Ovary (tissue), 9 donors: ENCODE measurements around the gene GAL3ST2. TPM values are rescaled to one million over a fixed set of nuclear protein-coding genes. Genes with fewer than 3 reads are reported as not detected.
"Not testable (repeated sequence)": the region's sequence is repeated elsewhere in the genome, so short reads cannot be mapped to it uniquely, and the experiment has no call there.

Experiments used
- DNase-seq, 5 donors: peaks; one replicate each; pipeline ENCODE4 v3.0.0-alpha.2; 2019 to 2020
- H3K27ac ChIP-seq, 2 donors: fragments of 200-600 bp; one replicate each; pipeline versions ENCODE4 v1.5.1 to v1.8.0; 2019 to 2022
- H3K27me3 ChIP-seq: fragments of 200-600 bp; one replicate; pipeline ENCODE4 v1.8.0; 2022
- H3K36me3 ChIP-seq: fragments of 200-600 bp; sonication (generic); one replicate; pipeline ENCODE4 v1.5.1; 2019
- H3K4me1 ChIP-seq: one replicate; pipeline ENCODE4 v1.8.1; 2013; ENCODE audit warnings: mild to moderate bottlenecking, moderate library complexity; ENCODE audit not compliant: insufficient read depth
- H3K4me3 ChIP-seq: fragments of 200-600 bp; sonication (generic); one replicate; pipeline ENCODE4 v1.5.1; 2017
- H3K9me3 ChIP-seq, 2 donors: fragments of 200-600 bp in 1 of 2; sonication (generic) in 1 of 2; one replicate each; pipeline versions ENCODE4 v1.5.1 to v1.8.1; 2013 to 2019; ENCODE audit warnings: mild to moderate bottlenecking in 1 of 2, moderate library complexity in 1 of 2
- EP300 ChIP-seq: sonication (generic); formaldehyde crosslinking; IDR thresholded peaks from one replicate; pipeline ENCODE4 v1.6.1; 2017; ENCODE audit warnings: antibody characterized with exemption
- POLR2A ChIP-seq: fragments of 450-650 bp; IDR thresholded peaks from one replicate; pipeline ENCODE4 v1.6.1; 2017; ENCODE audit warnings: antibody characterized with exemption, mild to moderate bottlenecking, moderate library complexity
- WGBS, 3 donors: extraction: QIAGEN DNeasy Blood & Tissue Kit in 1 of 3; methylation state at CpG; one replicate each; pipeline versions ENCODE4 v1.1.5 to v1.1.7; 2013 to 2017; 5-methylcytosine and 5-hydroxymethylcytosine counted together
- intact Hi-C, 4 donors: fragments of 100-400 bp; cut with DNase I; formaldehyde crosslinking; loops; one replicate each; pipeline versions ENCODE4 v1.11.0 to v1.15.1; 2022 to 2023
- polyA plus RNA-seq, 2 donors: library from polyadenylated mRNA; stranded (reverse); fragments of 200-250 nt in 1 of 2; fragments of 350-450 nt in 1 of 2; fragmentation: Illumina TruSeq in 1 of 2; extraction: RNeasy Lipid Tissue Mini Kit (QIAGEN cat#74804) in 1 of 2; gene quantifications; one replicate each; pipeline ENCODE4 v1.2.3, GENCODE V29; 2013 to 2014
- total RNA-seq, 7 donors: library from RNA; depleted of rRNA in 2 of 7; stranded (reverse); fragments of >200 nt in 2 of 7; fragmentation: NEBNext Ultra II Directional in 3 of 7; extraction: Animal tissue kit (Norgen Biotek cat#: 25700) in 3 of 7; gene quantifications; one replicate each; pipeline versions ENCODE4 v1.1.0 to v1.2.4, GENCODE V29; 2016 to 2023
- TF ChIP-seq, protein P1 (sequence below), 3 donors: fragments of 450-650 bp in 2 of 3; fragments of 200-600 bp in 1 of 3; IDR thresholded peaks; one replicate each; pipeline versions ENCODE4 v1.5.1 to v1.8.0; 2016 to 2022; ENCODE audit warnings: antibody characterized with exemption in 3 of 3, mild to moderate bottlenecking in 1 of 3
- donor health status: DM: no; HTN: no; CAD: no; lungs with moderate emphysema.
- donor health status: DM: no; HTN: no; CAD: no.
- donor health status: Bipolar disorder and iron deficiency.
- donor health status: DM: yes; HTN: yes; CAD: no.
- donor health status: DM: no; HTN: no; CAD: no.
- donor health status: DM: yes; HTN: yes; CAD: no.

GAL3ST2 gene
- total and polyA plus RNA-seq, 9 donors: 0.05 to 4.3 (median 0.57) TPM; not detected in 3

GRCh38 chr2:241777686-241778627 is 1.3 kb downstream of the GAL3ST2 start:
- 77 to 81% (median 79%) methylated on average over 18 to 21 of the region's 21 CpGs for whole genome bisulfite sequencing, 3 donors
- DNase-seq: no peak
- Histone ChIP-seq H3K27me3 (no peaks in the 10 kb centered on the region), H3K36me3 (no peaks in the 10 kb centered on the region), H3K4me3 (no peak overlapping the region), H3K4me1 (no peaks in the 10 kb centered on the region), H3K27ac (no peak overlapping the region), H3K9me3 (peaks cover 0 to 3% of the 10 kb centered on the region in 2 donors)
- TF ChIP-seq EP300 (no peak), POLR2A (no peak)
- TF ChIP-seq, protein P1, sequence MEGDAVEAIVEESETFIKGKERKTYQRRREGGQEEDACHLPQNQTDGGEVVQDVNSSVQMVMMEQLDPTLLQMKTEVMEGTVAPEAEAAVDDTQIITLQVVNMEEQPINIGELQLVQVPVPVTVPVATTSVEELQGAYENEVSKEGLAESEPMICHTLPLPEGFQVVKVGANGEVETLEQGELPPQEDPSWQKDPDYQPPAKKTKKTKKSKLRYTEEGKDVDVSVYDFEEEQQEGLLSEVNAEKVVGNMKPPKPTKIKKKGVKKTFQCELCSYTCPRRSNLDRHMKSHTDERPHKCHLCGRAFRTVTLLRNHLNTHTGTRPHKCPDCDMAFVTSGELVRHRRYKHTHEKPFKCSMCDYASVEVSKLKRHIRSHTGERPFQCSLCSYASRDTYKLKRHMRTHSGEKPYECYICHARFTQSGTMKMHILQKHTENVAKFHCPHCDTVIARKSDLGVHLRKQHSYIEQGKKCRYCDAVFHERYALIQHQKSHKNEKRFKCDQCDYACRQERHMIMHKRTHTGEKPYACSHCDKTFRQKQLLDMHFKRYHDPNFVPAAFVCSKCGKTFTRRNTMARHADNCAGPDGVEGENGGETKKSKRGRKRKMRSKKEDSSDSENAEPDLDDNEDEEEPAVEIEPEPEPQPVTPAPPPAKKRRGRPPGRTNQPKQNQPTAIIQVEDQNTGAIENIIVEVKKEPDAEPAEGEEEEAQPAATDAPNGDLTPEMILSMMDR (IDR thresholded peaks at IDR 0.05): no peak
- intact Hi-C loops: no loop called here

- TF ChIP-seq POLR2A: no peak
- no peak for TF ChIP-seq EP300
- TF ChIP-seq, protein P1 (IDR thresholded peaks at IDR 0.05): no peak
- Histone ChIP-seq H3K9me3 (peaks cover 0 to 3% of the 10 kb centered on the region in 2 donors), H3K27ac (no peak overlapping the region), H3K36me3 (no peaks in the 10 kb centered on the region), H3K4me3 (no peak overlapping the region), H3K27me3 (no peaks in the 10 kb centered on the region), H3K4me1 (no peaks in the 10 kb centered on the region)
- intact Hi-C loops: no loop called here
- DNase-seq: no peak
- 78 to 87% (median 81%) methylated on average over 5 of the region's 5 CpGs for WGBS, 3 donors
Measured at GRCh38 chr2:241780939-241781569, 4.4 kb downstream of the GAL3ST2 start.

GRCh38 chr2:241782053-241782452 is 5.4 kb downstream of the GAL3ST2 start:
- H3K9me3 ChIP-seq, H3K27ac ChIP-seq, H3K4me3 ChIP-seq, DNase-seq, H3K36me3 ChIP-seq, H3K27me3 ChIP-seq, intact Hi-C loops, H3K4me1 ChIP-seq: not testable (repeated sequence)
- WGBS, 3 donors: 92 to 94% (median 93%) methylated on average over 3 of the region's 3 CpGs

DNA sequence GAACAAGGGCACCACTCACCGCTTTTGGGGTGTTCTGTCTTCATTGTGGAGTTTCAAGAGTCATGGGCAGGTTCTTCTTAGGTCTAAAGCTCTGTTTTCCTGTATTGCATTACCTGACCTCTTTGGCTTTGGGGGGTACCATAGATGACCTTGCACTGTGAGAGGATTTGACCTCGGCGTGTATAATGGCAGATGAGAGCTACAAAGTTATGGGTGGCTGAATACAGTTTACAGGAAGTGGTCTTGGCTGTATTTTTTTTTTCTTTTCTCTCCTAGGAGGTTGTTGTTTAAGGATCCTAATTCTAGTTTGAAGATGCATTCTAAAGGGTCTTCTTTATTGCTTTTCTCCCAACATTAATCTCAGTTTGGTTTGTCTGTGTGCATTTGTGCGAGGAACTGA is 11.5 kb downstream of the GAL3ST2 start:
- 83 to 89% (median 85%) methylated on average over 4 of the region's 4 CpGs for whole genome bisulfite sequencing, 3 donors
- H3K9me3 ChIP-seq: no peaks in the 10 kb centered on the region
- H3K36me3 ChIP-seq: no peaks in the 10 kb centered on the region
- no peak for DNase-seq
- no peaks in the 10 kb centered on the region for H3K27me3 ChIP-seq
- no peak overlapping the region for H3K27ac ChIP-seq
- no peaks in the 10 kb centered on the region for H3K4me1 ChIP-seq
- TF ChIP-seq, protein P1 (IDR thresholded peaks at IDR 0.05): no peak
- TF ChIP-seq EP300 (no peak), POLR2A (no peak)
- no peak overlapping the region for H3K4me3 ChIP-seq
- intact Hi-C loops: no loop called here

- no peak overlapping the region for H3K27ac ChIP-seq
- 45 to 49% (median 46%) methylated on average over 3 of the region's 3 CpGs for WGBS, 3 donors
- no peaks in the 10 kb centered on the region for H3K36me3 ChIP-seq
- no peak for DNase-seq
- TF ChIP-seq, protein P1 (IDR thresholded peaks at IDR 0.05): no peak
- TF ChIP-seq EP300 (no peak), POLR2A (no peak)
- no peaks in the 10 kb centered on the region for H3K27me3 ChIP-seq
- H3K4me3 ChIP-seq: no peak overlapping the region
- no peaks in the 10 kb centered on the region for H3K4me1 ChIP-seq
- intact Hi-C loops: no loop called here
- no peaks in the 10 kb centered on the region for H3K9me3 ChIP-seq
Measured at GRCh38 chr2:241788572-241788971, 11.9 kb downstream of the GAL3ST2 start.

GRCh38 chr2:241791385-241791784 is 14.8 kb downstream of the GAL3ST2 start:
- WGBS, 3 donors: 23 to 43% (median 36%) methylated on average over 3 of the region's 3 CpGs
- H3K36me3 ChIP-seq, H3K27ac ChIP-seq, intact Hi-C loops, H3K9me3 ChIP-seq, H3K4me3 ChIP-seq, H3K27me3 ChIP-seq, H3K4me1 ChIP-seq, DNase-seq: not testable (repeated sequence)
